ENCODE data around the gene TP53.

DNA sequence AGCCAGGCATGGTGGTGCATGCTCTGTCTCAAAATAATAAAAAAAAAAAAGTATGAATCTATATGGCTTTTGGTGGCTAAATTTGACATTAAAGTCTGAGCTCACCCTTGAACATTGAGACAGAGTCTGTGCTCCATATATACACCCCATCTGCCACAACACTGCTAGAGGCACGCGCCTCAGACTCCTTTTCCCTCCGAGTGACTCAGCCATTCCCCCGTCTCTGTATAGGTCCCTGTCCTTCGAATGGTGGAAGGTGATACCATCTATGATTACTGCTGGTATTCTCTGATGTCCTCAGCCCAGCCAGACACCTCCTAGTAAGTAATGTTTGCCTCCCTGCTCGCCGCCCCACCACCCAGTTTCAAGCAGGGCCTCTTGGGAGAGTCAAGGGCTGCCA, 13.2 kb upstream of the TP53 start:
- TF ChIP-seq, protein P1, sequence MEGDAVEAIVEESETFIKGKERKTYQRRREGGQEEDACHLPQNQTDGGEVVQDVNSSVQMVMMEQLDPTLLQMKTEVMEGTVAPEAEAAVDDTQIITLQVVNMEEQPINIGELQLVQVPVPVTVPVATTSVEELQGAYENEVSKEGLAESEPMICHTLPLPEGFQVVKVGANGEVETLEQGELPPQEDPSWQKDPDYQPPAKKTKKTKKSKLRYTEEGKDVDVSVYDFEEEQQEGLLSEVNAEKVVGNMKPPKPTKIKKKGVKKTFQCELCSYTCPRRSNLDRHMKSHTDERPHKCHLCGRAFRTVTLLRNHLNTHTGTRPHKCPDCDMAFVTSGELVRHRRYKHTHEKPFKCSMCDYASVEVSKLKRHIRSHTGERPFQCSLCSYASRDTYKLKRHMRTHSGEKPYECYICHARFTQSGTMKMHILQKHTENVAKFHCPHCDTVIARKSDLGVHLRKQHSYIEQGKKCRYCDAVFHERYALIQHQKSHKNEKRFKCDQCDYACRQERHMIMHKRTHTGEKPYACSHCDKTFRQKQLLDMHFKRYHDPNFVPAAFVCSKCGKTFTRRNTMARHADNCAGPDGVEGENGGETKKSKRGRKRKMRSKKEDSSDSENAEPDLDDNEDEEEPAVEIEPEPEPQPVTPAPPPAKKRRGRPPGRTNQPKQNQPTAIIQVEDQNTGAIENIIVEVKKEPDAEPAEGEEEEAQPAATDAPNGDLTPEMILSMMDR (IDR thresholded peaks at IDR 0.05; ENCODE audit: poor library complexity, severe bottlenecking) = no peak
- no peak for TF ChIP-seq POLR2AphosphoS5 (IDR thresholded peaks at IDR 0.05)

All from neural cell (in vitro differentiated cells).